Retinal pigment epithelial cell (primary cell): ENCODE results near the gene MERTK.
"Not testable (repeated sequence)": the region's sequence is repeated elsewhere in the genome, so short reads cannot be mapped to it uniquely, and the experiment has no call there.

Experiments used
- DNase-seq: peaks from one replicate; pipeline ENCODE4 v3.0.0-alpha.2; 2010; ENCODE audit warnings: low read depth
- H3K4me3 ChIP-seq: 2 replicates; pipeline ENCODE4 v1.5.1; 2011; ENCODE audit warnings: mild to moderate bottlenecking, low read length, control low read depth, moderate library complexity
- CTCF ChIP-seq: conservative IDR thresholded peaks from 2 replicates; pipeline ENCODE4 v1.5.1; 2011; ENCODE audit warnings: low read depth, low read length, control low read depth, inconsistent platforms

MERTK gene

GRCh38 chr2:112033600-112033999 lies 135.2 kb downstream of the MERTK start:
- no peak overlapping the region for H3K4me3 ChIP-seq
- DNase-seq, result no peak
- TF ChIP-seq CTCF, result no peak

GRCh38 chr2:112034924-112035323 lies 136.5 kb downstream of the MERTK start:
- DNase-seq, result no peak
- H3K4me3 ChIP-seq, result no peak overlapping the region
- TF ChIP-seq CTCF, result no peak

GRCh38 chr2:112035786-112036185 lies 137.4 kb downstream of the MERTK start:
- no peak overlapping the region for H3K4me3 ChIP-seq
- no peak for DNase-seq
- no peak for TF ChIP-seq CTCF

GRCh38 chr2:112039556-112039955 lies 141.1 kb downstream of the MERTK start:
- not testable (repeated sequence) for H3K4me3 ChIP-seq, DNase-seq

- not testable (repeated sequence) for DNase-seq, H3K4me3 ChIP-seq
Observed at GRCh38 chr2:112040066-112040465, 141.7 kb downstream of the MERTK start.

GRCh38 chr2:112041460-112041859 lies 143.1 kb downstream of the MERTK start:
- not testable (repeated sequence) for DNase-seq, H3K4me3 ChIP-seq

- no peak for DNase-seq
- H3K4me3 ChIP-seq, result no peak overlapping the region
- no peak for TF ChIP-seq CTCF
Observed at GRCh38 chr2:112045446-112046014, 147.1 kb downstream of the MERTK start.

- no peak for DNase-seq
- TF ChIP-seq CTCF, result no peak
Observed at GRCh38 chr2:112046231-112046630, 147.8 kb downstream of the MERTK start.

More at GRCh38 chr2:112046231-112046630, 147.8 kb downstream of the MERTK start:
- no peak overlapping the region for H3K4me3 ChIP-seq
